ENCODE data around the gene KRT78. TPM values are rescaled to one million over a fixed set of nuclear protein-coding genes. Genes with fewer than 3 reads are reported as not detected.

Gene KRT78
- total RNA-seq, 1 experiment from 2014 or later, result not detected

DNA sequence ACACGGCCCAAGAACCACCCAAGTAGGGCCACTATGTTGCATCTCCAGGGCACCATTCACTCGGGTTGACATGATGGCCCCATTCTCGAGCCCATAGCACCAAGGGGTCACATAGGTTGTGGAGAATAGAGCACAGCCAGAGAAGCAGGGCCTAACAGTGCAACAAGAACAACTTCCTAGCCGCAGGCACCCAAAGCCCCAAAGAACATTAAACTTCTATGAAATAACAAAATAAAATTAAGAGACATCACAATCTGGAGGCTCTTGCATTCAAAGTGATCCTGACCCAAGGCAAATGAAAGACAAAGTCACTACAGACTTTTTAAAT lies 36.8 kb downstream of the KRT78 start:
- DNase-seq (ENCODE audit: low spot score), result no peak

GRCh38 chr12:52811191-52812072 lies 37.4 kb downstream of the KRT78 start:
- DNase-seq (ENCODE audit: low spot score), result no peak

DNA sequence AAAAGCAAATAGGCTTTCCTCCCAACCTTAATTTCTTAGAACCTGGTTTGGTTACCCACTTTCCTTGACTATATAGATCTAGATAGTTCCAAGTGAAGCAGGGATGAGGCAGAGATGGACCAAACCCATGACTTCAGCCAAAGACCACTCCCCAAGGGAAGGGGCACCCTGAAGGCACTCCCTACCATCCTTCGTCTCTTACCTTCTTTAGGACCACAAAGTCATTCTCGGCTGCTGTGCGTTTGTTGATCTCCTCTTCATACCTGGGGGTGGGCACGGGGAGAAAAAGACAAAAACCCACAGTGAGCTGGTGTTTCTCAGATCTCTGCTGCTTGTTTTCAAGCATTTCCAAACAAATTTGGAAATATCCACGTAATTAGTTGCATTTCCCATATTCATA lies 38.2 kb downstream of the KRT78 start:
- no peak for DNase-seq (ENCODE audit: low spot score)

DNA sequence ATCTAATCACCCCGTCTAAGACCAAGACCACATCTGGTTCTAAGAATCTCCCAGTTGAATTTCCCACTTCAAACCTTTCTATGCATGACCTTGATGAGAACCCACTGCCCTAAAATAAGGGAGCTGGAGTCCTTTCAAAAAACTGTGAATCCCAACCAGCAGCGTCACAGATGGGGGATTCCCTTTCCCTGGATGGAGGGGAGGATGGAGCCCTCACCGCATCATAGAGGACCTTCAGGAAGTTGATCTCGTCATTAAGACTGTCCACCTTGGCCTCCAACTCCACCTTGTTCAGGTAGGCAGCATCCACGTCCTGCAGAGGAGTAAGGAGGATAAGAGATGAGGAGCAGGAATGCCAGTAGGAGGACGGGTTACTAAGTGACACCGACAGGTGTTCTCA lies 39.6 kb downstream of the KRT78 start:
- no peak for DNase-seq (ENCODE audit: low spot score)

DNA sequence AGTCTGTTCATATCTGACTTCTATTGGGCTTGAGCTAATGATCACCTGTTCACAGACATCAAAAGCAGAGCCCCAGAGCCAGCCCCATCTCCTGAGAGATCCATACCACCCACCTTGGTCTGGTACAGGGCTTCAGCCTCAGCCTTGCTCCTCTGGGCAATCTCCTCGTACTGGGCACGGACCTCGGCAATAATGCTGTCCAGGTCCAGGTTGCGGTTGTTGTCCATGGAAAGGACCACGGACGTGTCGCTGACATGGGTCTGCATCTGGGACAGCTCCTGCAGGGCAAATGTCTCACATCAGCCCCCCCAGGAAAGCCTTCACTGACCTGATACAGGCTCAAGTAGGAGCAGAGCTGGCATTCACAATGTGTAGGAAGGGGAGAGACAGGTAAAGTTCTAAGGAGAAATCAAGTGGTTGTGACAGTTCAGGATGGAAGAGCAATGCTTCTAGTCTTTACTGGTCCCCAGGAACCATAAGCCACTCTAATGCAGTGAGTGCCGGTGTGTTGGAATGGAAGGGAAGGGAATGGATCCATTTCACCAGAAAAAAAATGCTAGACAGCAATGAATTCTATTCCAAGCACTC lies 40.1 kb downstream of the KRT78 start:
- DNase-seq (ENCODE audit: low spot score), result no peak

DNA sequence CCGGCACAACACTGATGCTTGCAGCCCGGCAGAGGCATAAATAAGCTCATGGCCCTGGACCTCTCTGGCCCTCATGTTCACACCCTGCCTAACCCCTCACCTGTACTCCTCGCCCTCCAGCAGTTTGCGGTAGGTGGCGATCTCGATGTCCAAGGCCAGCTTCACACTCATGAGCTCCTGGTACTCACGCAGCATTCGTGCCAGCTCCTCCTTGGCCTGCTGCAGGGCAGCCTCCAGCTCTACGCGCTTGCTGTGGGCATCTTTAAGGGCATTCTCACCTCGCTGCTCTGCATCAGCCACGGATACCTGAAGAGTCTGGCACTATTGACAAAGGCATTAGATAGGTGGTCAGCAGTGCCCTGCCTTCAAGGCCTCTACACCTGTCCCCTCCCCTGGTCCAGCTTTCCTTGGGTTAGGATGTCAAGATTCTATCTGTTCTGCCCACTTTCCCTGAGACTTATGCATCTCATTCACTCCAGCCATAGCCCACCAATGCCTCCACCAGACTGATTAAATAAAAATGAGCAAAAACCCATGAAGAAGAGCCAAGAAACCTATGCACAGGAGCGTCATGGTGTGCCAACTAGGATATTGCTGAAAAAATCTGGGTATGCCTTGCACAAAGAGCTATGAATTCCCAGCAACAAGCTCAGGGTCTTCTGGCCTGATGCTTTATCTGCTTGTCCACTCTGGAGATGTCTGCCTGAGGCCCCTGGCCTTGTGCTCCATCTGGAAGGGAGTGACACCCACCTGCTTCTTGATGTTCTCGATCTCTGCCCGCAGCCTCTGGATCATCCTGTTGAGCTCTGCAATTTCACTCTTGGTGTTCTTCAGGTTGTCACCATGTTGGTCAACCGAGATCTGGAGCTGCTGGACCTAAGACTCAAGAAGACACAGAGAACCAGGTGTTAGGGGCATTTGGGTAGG lies 41.0 kb downstream of the KRT78 start:
- no peak for DNase-seq (ENCODE audit: low spot score)

DNA sequence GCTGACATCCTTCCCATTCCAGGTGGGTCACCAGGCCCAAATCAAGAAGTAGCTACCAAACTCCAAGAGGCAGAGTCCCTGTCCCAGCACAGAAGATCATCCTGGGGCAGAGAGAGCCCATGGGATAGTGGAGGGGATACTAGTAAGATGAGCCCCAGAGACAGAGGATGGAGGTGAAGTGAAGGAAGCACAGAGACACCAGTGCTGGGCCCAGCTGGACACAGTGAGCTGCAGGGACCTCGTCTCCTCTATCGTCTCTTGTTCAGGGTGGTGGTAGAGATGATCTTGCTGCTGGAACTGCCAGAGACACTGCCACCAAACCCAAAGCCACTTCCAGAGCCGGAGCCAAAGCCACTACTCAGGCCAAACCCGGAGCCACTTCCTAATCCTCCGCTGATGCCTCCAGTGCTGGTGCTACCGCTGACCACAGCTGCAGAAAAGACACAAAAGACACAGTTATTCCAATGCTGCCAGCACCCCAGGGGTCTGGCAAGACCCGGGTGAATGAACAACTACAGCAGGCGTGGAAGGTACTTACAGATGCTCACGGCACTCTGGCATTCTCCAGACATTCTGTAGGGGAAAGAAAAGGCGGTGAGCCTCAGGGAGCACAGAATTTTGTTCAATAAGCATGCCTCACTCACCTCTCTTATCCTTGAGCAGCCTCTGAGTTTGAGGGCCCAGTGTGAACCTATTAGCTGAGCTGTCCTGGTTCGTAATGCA lies 41.8 kb downstream of the KRT78 start:
- no peak for DNase-seq (ENCODE audit: low spot score)

DNA sequence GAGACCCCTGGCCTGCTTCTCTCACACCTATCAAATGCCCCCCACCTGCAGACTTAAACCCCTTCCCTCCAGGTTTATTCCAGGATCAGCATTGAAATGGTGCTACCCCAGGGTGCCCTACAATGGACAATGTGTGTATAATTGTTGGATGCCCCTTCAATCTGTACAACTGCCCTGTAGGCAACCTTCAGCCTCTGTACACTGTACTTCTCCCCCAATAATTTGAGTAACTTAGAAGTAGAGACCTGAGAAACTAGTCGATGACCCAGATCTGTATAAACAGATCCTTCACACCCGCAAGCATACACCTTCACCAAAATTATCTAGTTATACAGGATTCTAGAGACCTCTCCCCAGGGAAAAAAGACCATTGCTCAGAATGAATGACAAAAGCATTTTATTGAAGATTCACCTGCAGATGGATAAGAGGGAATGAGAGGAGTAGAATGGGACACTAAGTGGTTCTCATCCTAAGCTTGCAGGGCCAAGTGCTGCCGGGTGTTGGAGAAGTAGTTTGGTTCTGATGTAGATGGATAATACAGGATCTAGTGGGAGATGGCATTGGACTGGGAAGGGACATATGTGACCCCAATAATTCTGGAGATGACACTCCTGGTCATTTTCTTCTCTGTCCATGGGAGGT lies 42.5 kb downstream of the KRT78 start:
- no peak for DNase-seq (ENCODE audit: low spot score)

GRCh38 chr12:52805739-52806138 lies 43.1 kb downstream of the KRT78 start:
- DNase-seq (ENCODE audit: low spot score), result no peak

- no peak for DNase-seq (ENCODE audit: low spot score)
These were observed 43.8 kb downstream of the KRT78 start for GRCh38 chr12:52805000-52805399.

GRCh38 chr12:52802442-52802841 lies 46.4 kb downstream of the KRT78 start:
- DNase-seq (ENCODE audit: low spot score), result no peak

DNA sequence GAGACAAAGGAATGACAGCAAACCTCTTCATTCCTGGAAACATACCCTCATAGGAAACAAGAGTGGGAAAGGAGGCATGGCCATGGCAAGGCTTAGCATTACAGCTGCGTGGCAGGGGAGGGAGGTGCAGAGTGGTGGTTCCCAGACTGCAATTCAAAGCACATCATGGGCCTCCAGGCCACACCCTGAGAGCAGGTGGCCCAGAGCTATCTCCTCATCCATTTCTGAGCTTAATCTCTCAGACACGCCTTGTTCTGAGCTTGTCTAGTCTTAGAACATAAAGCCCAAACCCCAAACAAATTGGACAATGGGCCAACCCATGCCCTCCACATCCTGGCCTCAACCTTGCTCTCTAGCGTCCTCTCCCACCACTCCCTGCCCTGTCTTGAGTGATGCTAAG lies 47.0 kb downstream of the KRT78 start:
- no peak for DNase-seq (ENCODE audit: low spot score)

GRCh38 chr12:52800259-52800917 lies 48.4 kb downstream of the KRT78 start:
- DNase-seq (ENCODE audit: low spot score), result no peak

DNA sequence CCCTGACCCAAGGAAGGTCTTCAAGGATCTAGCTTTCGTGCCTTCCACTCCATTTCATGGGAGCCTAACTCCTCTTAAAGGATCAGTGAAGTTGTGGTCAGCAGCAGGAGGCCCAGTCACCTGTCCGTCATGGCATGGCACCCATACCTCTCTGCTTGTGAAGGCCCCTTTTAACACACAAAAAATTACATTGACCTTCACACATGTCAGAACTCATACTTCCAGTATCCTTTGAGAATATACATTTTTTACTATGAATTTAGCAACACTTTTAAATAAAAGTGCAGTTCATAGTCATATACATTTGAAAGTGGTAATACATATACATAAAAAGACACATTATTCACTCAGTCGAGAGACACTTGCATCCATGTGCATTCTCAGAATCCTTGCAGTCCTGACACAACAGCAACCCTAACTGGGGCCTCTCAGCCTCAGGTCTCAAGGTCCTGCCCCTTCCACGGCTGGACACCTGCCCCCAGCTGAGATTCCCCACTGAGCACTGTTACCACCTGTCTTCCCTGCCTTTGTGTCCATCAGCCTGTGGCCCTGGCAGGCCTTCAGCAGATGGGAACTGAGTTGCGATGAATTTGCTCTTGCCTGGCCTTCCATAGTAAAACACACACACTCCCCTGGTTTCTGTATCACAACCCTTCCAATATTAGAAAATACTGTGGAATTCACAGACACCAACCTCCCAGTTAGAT lies 49.1 kb downstream of the KRT78 start:
- DNase-seq (ENCODE audit: low spot score), result no peak

DNA sequence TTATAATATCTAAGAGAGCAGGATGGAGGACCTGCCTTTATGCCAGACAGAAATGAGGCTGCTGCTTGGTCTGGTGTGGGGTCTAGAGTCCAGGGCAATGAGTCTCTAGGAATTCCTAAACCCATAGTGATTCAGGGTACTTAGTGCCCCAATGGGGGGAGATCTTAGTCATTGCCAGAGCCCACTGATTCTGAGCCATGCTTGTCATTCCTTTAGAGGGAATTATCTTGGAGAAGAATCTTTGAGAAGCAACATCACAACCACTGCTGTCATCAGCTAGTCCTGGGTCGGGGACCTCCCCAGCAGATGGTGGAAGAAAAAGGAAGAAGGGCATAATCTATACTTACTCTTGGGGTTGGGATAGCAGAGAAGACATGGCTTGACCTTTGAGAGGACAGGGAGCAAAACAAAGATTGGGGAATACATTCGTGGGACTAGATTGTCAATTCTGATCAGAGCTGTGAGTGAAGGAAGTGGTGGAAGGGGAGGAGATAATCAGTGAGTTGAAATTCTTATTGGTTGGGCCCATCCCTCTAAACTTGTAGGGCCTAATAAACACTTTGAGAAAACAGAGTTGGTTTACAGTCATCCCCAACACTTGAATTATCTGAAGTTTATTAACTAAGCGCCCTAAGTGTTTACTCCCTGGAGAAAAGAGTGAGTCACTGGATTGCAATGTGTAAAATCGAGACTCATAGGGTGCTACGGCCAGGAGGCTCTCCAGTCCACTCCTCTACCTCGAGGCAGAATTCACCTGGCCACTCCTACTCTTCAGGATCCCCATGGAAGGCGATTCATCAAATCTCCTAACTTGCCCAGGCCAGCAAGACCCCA lies 49.9 kb downstream of the KRT78 start:
- no peak for DNase-seq (ENCODE audit: low spot score)

GRCh38 chr12:52798003-52798670 lies 50.7 kb downstream of the KRT78 start:
- no peak for DNase-seq (ENCODE audit: low spot score)

- DNase-seq (ENCODE audit: low spot score), result no peak
These were observed 51.3 kb downstream of the KRT78 start for GRCh38 chr12:52797529-52797894.

DNA sequence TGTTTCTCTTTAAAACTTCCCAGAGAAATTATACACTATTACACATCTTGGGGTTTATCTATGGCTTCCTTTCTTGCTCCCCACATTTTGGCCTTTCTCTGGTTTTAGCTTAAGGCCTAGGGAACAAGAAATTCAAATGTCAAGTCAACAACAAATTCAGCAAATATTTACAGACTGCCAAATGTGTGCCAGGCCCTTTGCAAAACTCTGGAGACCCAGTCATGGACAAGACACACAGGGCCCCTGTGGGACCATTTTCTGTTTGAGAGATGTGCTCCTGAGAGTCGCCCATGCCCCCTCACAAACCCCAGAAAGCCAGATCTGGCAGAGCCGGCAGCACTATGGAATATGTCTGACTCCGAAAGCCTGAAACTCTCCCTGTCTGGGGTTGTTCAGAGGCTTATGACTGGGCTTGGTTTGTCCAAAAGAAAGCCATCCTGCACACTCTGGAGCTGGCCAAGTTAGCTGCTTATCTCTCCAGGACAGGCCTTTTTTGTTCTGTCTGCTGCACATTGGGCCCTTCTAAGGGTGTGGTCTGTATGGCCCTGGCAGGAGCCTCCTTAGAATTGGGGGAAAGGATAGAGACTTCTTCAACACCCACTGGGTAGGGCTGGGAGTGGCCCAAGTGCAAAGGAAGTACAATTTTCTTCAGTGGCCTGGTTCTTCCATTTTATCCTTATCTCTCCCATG lies 51.8 kb downstream of the KRT78 start:
- no peak for DNase-seq (ENCODE audit: low spot score)
